WI38 (cell line): Measurements from ENCODE around the gene CBR1.

Source experiments
- H3K4me3 ChIP-seq: 2 replicates; pipeline ENCODE4 v1.5.1; 2011; ENCODE audit warnings: low read depth, mild to moderate bottlenecking, control low read depth, low read length
- TF ChIP-seq, protein P1 (sequence below): IDR thresholded peaks from 2 replicates; pipeline ENCODE4 v1.5.1; 2012; ENCODE audit warnings: low read depth, mild to moderate bottlenecking, control low read depth, low read length

The CBR1 gene

DNA sequence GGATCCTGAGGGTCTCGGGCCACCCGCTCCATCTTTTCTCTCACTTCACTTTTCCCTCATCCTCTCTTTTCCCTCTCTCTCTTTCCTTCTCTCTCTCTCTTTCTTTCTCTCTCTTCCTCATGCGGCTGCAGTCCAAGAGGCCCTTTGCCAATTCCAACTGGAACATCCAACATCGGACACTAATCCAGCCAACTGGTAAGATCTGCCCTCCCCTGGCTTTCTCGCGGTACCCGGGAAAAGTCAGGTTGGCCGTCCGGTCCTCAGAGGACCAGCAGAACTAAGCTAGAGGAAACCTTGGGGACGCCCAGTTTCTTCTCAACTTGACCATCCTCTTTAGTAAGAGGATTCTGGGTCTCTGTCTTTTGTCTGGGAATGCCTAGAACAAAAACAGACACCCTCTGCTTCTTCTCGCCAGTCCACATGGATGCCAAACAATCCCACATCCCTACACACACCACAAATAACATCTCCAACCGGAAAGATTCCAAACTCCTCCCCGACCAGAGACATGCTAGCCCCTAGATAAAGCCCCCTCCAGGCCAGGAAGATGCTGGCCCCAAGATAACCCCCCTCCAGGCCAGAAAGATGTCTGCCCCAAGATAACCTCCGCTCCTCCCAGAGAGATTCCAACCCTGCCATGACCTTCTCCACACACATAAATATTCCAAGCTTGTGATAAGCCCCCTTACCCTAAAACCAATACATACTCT is 6.3 kb upstream of the CBR1 start:
- TF ChIP-seq, protein P1, sequence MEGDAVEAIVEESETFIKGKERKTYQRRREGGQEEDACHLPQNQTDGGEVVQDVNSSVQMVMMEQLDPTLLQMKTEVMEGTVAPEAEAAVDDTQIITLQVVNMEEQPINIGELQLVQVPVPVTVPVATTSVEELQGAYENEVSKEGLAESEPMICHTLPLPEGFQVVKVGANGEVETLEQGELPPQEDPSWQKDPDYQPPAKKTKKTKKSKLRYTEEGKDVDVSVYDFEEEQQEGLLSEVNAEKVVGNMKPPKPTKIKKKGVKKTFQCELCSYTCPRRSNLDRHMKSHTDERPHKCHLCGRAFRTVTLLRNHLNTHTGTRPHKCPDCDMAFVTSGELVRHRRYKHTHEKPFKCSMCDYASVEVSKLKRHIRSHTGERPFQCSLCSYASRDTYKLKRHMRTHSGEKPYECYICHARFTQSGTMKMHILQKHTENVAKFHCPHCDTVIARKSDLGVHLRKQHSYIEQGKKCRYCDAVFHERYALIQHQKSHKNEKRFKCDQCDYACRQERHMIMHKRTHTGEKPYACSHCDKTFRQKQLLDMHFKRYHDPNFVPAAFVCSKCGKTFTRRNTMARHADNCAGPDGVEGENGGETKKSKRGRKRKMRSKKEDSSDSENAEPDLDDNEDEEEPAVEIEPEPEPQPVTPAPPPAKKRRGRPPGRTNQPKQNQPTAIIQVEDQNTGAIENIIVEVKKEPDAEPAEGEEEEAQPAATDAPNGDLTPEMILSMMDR, result no peak
- no peak overlapping the region for H3K4me3 ChIP-seq

GRCh38 chr21:36064085-36064460 is 5.8 kb upstream of the CBR1 start:
- TF ChIP-seq, protein P1, result no peak
- no peak overlapping the region for H3K4me3 ChIP-seq

DNA sequence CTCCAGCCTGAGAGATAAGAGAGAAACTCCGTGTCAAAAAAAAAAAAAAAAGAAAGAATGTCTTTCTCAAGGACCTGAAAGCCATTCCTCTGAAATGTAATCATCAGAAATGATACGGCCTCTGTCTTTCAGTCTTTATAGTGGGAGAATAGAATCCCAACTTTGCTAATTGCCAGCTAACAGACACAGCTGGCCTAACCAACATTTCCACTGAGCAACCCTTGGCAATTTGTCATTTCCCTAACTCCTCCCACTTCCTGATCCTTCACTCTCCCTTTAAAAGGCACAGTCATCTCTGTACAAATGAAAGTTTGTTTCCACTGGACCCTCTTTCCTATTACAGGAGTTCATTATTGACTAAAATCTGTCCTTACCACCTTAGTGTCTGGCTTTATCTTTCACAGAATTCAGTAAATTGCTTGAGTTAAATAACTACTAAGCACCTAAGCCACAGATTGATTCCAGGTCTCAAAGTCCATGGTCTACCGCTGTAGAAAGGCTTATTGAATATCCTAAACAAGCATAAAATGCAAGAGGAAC is 4.3 kb upstream of the CBR1 start:
- no peak overlapping the region for H3K4me3 ChIP-seq
- TF ChIP-seq, protein P1, result no peak

- no peak overlapping the region for H3K4me3 ChIP-seq
- TF ChIP-seq, protein P1, result no peak
Measured at GRCh38 chr21:36068748-36069398, 951 bp upstream of the CBR1 start.

DNA sequence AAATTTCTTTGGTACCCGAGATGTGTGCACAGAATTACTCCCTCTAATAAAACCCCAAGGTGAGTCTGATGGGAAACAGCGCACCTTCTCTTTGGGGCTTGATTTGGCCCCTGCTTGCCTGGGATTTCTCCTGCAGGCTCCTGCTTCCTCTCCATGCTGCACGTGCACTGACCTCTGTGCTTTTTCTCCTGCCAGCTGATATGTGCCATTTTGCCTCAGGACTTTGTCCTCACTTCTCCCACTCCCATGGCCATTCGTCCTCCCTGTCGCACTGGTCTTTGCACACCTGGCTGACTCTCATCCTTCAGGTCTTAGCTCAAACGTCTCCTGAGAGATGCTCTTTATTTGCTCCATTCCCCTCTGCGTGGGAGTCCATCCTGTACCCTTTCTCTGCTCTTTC is 1.2 kb downstream of the CBR1 start:
- H3K4me3 ChIP-seq, result peak overlapping the region; percentile 87
- TF ChIP-seq, protein P1, result no peak

DNA sequence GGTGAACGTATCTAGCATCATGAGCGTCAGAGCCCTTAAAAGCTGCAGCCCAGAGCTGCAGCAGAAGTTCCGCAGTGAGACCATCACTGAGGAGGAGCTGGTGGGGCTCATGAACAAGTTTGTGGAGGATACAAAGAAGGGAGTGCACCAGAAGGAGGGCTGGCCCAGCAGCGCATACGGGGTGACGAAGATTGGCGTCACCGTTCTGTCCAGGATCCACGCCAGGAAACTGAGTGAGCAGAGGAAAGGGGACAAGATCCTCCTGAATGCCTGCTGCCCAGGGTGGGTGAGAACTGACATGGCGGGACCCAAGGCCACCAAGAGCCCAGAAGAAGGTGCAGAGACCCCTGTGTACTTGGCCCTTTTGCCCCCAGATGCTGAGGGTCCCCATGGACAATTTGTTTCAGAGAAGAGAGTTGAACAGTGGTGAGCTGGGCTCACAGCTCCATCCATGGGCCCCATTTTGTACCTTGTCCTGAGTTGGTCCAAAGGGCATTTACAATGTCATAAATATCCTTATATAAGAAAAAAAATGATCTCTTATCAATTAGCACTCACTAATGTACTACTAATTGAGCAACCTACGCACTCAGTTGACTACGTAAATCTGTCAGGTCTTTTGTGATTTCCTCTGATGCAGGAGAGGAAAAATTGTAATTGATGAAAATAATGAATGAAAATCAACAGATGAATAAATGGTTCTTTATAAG is 2.8 kb downstream of the CBR1 start:
- no peak overlapping the region for H3K4me3 ChIP-seq
- TF ChIP-seq, protein P1, result no peak
